ENCODE data around the gene KRT13. TPM values are rescaled to one million over a fixed set of nuclear protein-coding genes. Genes with fewer than 3 reads are reported as not detected.
A peak's percentile ranks its signal among the peaks of the same experiment; 100 is the strongest.

KRT13 gene
- total RNA-seq, 1 donor from 2014 or later, result not detected

DNA sequence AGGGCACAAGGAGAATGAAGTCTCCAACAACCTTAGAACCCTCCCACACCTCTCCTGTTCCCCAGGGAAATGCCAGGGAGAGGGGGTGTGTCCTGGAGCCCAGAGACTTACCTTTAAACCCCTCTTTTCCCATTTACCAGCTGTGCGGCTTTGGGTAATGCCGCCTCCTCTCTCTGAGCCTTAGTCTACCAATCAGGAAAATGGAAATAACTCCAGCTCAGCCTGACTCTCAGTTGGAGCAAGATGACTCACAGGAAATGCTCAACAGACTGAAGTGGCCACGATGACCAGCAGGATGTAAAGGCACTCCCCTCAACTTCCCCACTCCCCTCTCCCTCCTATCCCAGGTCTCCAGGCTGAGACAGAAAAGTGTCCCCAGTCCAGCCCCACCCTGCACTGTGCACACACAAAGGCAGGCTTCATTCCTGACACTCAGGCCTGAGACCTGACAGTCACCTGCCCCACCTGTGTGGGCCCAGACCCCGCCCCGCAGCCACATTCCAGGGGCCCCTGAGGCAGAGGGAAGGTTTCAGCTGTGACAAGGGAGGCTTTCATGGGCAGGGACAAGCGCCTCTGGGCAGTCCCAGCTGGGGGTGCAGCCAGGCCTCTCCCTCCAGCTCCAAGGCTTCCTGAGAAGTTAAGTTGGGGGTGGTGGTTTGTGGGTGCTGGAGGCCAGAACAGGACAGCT is 16.3 kb upstream of the KRT13 start:
- Histone ChIP-seq H3K9me3 (ENCODE audit: control insufficient read depth in 3 of 3, low read length in 3 of 3) (no peaks in the 10 kb centered on the region), H3K36me3 (ENCODE audit: control insufficient read depth in 3 of 3, insufficient read depth in 3 of 3, low read length in 3 of 3) (no peaks in the 10 kb centered on the region), H3K9ac (ENCODE audit: low read depth in 1 of 3, low read length in 3 of 3) (no peak overlapping the region), H3K27me3 (ENCODE audit: control insufficient read depth in 3 of 3, insufficient read depth in 3 of 3, low read length in 3 of 3) (peaks cover 12 to 45% (median 31%) of the 10 kb centered on the region in 3 donors), H3K4me1 (ENCODE audit: control insufficient read depth in 3 of 3, insufficient read depth in 3 of 3, low read length in 3 of 3) (peaks cover 0 to 4% (median 2%) of the 10 kb centered on the region in 3 donors), H3K27ac (ENCODE audit: low read depth, low read length) (no peak overlapping the region), H3K4me3 (ENCODE audit: low read length in 3 of 3) (no peak overlapping the region)

DNA sequence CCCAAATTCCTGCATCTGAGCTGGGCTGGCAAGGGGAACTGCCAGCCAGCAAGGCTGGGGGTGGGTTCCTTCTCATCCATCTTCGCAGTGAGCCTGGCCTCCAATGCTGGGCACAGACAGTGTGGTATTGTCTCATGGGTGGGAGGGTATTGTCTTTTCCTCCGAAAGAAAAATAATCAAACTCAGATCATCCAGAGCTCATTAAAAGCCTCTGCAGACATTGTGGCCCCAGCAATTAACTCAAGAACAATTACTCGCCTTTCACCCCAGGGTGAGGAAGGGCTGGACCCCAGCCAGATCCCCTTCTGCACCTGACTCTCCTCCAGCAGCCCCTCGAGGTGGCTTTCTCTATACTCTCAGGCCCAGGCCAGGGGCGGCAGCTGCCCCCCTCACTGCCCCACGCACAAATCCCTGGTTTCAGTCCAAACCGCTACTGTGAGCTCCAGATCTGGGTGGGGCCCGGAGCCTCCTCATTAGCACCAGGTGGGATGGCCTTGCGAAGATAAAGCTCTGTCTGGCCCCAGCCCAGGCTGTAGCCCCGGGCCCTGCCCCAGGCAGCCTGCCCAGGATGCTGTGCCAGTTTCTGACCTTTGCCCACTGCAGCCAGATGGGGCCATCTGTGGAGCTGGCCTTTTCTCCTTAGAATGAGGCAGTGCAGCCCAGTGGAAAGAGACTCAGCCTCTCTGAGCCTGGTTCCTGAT is 15.6 kb upstream of the KRT13 start:
- Histone ChIP-seq H3K27ac (ENCODE audit: low read depth, low read length) (no peak overlapping the region), H3K36me3 (ENCODE audit: control insufficient read depth in 3 of 3, insufficient read depth in 3 of 3, low read length in 3 of 3) (no peaks in the 10 kb centered on the region), H3K4me1 (ENCODE audit: control insufficient read depth in 3 of 3, insufficient read depth in 3 of 3, low read length in 3 of 3) (peaks cover 0 to 4% (median 2%) of the 10 kb centered on the region in 3 donors), H3K27me3 (ENCODE audit: control insufficient read depth in 3 of 3, insufficient read depth in 3 of 3, low read length in 3 of 3) (peaks cover 7 to 49% (median 36%) of the 10 kb centered on the region in 3 donors), H3K4me3 (ENCODE audit: low read length in 3 of 3) (no peak overlapping the region), H3K9ac (ENCODE audit: low read depth in 1 of 3, low read length in 3 of 3) (no peak overlapping the region), H3K9me3 (ENCODE audit: control insufficient read depth in 3 of 3, low read length in 3 of 3) (no peaks in the 10 kb centered on the region)

DNA sequence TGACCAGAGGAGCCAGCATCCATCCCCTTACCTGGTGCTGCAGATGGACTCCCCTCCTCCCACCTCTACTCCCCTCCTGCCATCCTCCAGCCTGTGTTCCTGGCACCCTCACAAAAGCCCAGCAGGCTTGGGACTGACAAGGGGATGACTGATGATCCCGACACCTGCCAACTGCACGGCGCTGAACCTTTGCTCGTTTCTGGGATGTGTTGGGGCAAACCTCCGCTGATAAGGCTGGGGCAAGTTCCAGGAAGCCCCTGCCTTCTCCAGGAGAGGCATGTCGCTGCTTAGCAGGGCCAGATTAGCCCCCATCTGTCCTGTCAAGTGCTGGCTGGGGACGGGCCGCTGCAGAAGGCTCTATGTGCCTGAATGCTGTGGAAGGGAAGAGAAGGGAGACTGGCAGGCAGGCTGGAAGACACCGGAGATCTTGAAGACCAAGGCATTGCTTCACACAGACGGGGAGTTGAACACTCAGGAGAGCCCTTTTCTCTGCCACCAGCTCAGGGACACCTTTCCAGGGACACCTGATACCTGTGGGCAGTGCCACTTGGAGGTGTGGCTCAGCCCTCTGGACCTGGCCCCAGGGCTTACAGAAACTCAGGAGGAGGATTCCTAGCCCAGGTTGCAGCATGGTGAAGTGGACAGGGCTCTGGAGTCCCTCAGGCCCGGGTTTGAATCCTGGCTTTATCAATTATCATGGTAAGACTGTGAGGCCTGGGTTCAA is 14.3 kb upstream of the KRT13 start:
- Histone ChIP-seq H3K9me3 (ENCODE audit: control insufficient read depth in 3 of 3, low read length in 3 of 3) (no peaks in the 10 kb centered on the region), H3K4me1 (ENCODE audit: control insufficient read depth in 3 of 3, insufficient read depth in 3 of 3, low read length in 3 of 3) (peaks cover 0 to 4% (median 2%) of the 10 kb centered on the region in 3 donors), H3K36me3 (ENCODE audit: control insufficient read depth in 3 of 3, insufficient read depth in 3 of 3, low read length in 3 of 3) (no peaks in the 10 kb centered on the region), H3K4me3 (ENCODE audit: low read length in 3 of 3) (no peak overlapping the region), H3K27ac (ENCODE audit: low read depth, low read length) (no peak overlapping the region), H3K27me3 (ENCODE audit: control insufficient read depth in 3 of 3, insufficient read depth in 3 of 3, low read length in 3 of 3) (peaks cover 5 to 49% (median 43%) of the 10 kb centered on the region in 3 donors), H3K9ac (ENCODE audit: low read depth in 1 of 3, low read length in 3 of 3) (peak overlapping the region in 1 of 3 donors; percentile 8)

DNA sequence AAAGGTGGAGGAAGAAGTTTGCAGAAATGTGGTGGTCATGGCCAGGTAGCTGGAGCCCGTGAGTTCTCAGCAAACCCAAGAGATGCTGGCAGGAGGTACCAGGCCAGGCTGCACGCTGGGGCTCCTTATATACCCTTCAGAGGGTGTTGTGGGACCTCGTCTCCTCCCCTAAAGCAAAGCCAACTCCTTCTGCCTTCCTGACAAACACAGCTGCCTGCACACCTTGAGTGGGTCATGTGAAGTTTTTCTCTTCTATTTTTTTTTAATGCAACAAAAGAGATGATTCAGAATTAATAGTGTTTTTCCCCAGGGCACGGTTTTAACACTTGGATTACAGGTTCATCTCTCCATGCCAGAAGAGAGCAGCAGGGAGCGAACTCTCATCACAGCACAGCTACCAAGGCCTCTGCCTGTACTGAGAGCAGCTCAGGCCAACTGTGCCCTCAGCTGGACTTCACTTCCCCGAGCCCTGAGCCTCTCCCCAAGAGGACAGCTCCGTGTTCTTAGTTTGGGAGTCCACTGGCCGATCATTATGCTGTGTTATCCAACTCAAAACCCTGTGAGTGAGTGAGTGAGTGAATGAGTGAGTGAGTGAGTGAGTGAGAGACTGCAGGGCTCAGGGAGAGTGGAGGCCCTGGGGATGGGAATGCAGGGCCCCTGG is 13.5 kb upstream of the KRT13 start, which contains the start of gene KRT15:
KRT15 (minus strand) TSS at position 102 of the 661 bp plus-strand sequence; CDS start at position 39, 63 bp downstream.
- Histone ChIP-seq H3K27me3 (ENCODE audit: control insufficient read depth in 3 of 3, insufficient read depth in 3 of 3, low read length in 3 of 3) (peaks cover 4 to 46% (median 43%) of the 10 kb centered on the region in 3 donors), H3K4me1 (ENCODE audit: control insufficient read depth in 3 of 3, insufficient read depth in 3 of 3, low read length in 3 of 3) (peaks cover 0 to 4% (median 2%) of the 10 kb centered on the region in 3 donors), H3K27ac (ENCODE audit: low read depth, low read length) (no peak within 1 kb of the TSS), H3K4me3 (ENCODE audit: low read length in 3 of 3) (no peak within 1 kb of the TSS), H3K9me3 (ENCODE audit: control insufficient read depth in 3 of 3, low read length in 3 of 3) (no peaks in the 10 kb centered on the region), H3K36me3 (ENCODE audit: control insufficient read depth in 3 of 3, insufficient read depth in 3 of 3, low read length in 3 of 3) (no peaks in the 10 kb centered on the region), H3K9ac (ENCODE audit: low read depth in 1 of 3, low read length in 3 of 3) (peak within 1 kb of the TSS in 1 of 3 donors; percentile 8)

DNA sequence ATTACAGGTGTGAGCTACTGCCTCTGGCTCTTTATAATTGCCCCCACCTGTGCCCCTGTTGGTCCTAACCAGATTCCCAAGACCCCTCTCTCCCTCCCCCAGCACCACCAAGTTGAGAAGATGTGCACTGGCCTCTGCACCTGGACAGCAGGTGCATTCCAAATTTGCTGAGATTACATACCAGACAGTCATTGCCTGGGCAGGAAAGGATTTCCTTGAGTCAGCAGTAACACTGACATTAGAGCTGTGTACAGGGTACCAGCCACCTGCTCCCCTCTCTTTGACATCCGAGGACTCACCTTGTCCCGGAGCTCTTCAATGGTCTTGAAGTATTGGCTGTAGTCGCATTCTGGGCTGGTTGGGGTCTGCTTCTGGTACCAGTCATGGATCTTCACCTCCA is 12.6 kb upstream of the KRT13 start:
- peaks cover 0 to 4% (median 2%) of the 10 kb centered on the region in 3 donors for H3K4me1 ChIP-seq (ENCODE audit: control insufficient read depth in 3 of 3, insufficient read depth in 3 of 3, low read length in 3 of 3)
- no peaks in the 10 kb centered on the region for H3K36me3 ChIP-seq (ENCODE audit: control insufficient read depth in 3 of 3, insufficient read depth in 3 of 3, low read length in 3 of 3)
- H3K9ac ChIP-seq (ENCODE audit: low read depth in 1 of 3, low read length in 3 of 3), result no peak overlapping the region
- no peak overlapping the region for H3K4me3 ChIP-seq (ENCODE audit: low read length in 3 of 3)
- H3K27me3 ChIP-seq (ENCODE audit: control insufficient read depth in 3 of 3, insufficient read depth in 3 of 3, low read length in 3 of 3), result peaks cover 4 to 42% (median 38%) of the 10 kb centered on the region in 3 donors
- no peaks in the 10 kb centered on the region for H3K9me3 ChIP-seq (ENCODE audit: control insufficient read depth in 3 of 3, low read length in 3 of 3)
- H3K27ac ChIP-seq (ENCODE audit: low read depth, low read length), result no peak overlapping the region

DNA sequence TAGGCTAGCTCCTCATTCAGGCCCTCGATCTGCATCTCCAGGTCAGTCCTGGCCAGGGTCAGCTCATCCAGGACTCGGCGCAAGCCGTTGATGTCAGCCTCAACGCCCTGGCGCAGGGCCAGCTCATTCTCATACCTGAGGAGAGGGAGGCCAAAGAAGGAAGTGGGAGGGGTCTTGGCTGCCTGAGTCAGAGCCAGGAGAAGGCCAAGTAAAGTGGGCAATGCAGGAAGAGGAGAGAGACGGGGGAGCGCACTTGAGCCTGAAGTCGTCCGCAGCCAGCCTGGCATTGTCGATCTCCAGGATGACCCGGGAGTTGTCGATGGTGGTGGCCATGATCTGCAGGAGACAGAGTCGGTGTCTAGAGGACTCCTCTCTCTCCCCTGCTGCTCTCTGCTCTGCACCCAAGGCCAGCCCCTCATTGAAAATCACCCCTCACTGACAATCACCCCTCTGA is 11.4 kb upstream of the KRT13 start:
- H3K27ac ChIP-seq (ENCODE audit: low read depth, low read length), result no peak overlapping the region
- H3K9me3 ChIP-seq (ENCODE audit: control insufficient read depth in 3 of 3, low read length in 3 of 3), result no peaks in the 10 kb centered on the region
- peaks cover 4 to 34% (median 33%) of the 10 kb centered on the region in 3 donors for H3K27me3 ChIP-seq (ENCODE audit: control insufficient read depth in 3 of 3, insufficient read depth in 3 of 3, low read length in 3 of 3)
- no peaks in the 10 kb centered on the region for H3K36me3 ChIP-seq (ENCODE audit: control insufficient read depth in 3 of 3, insufficient read depth in 3 of 3, low read length in 3 of 3)
- H3K4me1 ChIP-seq (ENCODE audit: control insufficient read depth in 3 of 3, insufficient read depth in 3 of 3, low read length in 3 of 3), result peaks cover 0 to 4% (median 2%) of the 10 kb centered on the region in 3 donors
- no peak overlapping the region for H3K9ac ChIP-seq (ENCODE audit: low read depth in 1 of 3, low read length in 3 of 3)
- no peak overlapping the region for H3K4me3 ChIP-seq (ENCODE audit: low read length in 3 of 3)

DNA sequence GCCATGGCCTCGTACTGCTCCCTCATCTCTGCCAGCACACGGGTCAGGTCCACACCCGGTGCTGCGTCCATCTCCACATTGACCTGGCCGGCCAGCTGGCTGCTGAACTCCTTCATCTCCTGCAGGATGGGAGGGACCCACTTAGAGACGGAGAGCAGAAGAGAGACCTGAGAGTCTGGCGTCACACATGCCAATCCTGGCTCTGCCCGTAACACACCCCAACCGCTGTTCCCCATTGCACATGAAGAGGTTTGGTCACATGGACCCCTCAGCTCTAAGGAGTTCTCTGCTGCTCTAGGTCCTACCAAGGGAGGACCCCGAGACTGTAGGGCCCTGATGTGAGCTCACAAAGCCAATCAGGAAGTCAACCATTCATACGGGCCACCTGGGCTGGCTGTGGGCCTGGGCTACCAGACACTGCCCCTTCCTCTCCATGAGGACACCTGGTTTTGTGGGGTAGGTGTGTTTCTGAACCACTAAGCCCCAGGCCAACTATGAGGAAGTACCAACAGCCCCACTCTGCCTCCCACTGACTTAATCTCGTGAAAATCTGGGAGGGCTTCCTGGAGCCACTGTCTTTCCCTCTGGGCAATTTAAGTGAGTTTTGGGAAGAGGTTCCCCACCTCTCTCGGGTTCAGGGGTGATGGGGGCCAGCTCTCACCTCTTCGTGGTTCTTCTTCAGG is 10.9 kb upstream of the KRT13 start:
- H3K27me3 ChIP-seq (ENCODE audit: control insufficient read depth in 3 of 3, insufficient read depth in 3 of 3, low read length in 3 of 3), result peaks cover 4 to 33% (median 29%) of the 10 kb centered on the region in 3 donors
- H3K4me3 ChIP-seq (ENCODE audit: low read length in 3 of 3), result no peak overlapping the region
- H3K9ac ChIP-seq (ENCODE audit: low read depth in 1 of 3, low read length in 3 of 3), result no peak overlapping the region
- no peaks in the 10 kb centered on the region for H3K9me3 ChIP-seq (ENCODE audit: control insufficient read depth in 3 of 3, low read length in 3 of 3)
- H3K4me1 ChIP-seq (ENCODE audit: control insufficient read depth in 3 of 3, insufficient read depth in 3 of 3, low read length in 3 of 3), result peaks cover 0 to 4% (median 2%) of the 10 kb centered on the region in 3 donors
- H3K27ac ChIP-seq (ENCODE audit: low read depth, low read length), result no peak overlapping the region
- no peaks in the 10 kb centered on the region for H3K36me3 ChIP-seq (ENCODE audit: control insufficient read depth in 3 of 3, insufficient read depth in 3 of 3, low read length in 3 of 3)

DNA sequence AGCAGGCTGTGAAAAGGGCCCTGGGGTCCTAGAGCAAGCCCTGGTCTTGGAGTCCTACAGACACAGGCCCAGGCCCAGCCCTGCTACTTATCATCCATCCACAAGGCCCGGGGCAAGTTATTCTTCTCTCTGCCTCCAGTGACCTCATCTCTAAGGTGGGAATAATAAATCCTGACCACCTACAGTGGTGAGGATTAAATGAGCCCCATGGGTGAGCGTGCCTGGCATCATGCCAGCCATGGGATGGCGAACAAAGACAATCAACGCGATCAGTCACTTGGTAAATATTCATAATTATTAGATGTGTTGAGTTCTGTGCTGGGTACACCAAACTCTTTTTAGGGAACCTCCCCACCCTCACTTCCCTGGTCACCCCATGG is 7.7 kb upstream of the KRT13 start:
- no peak overlapping the region for H3K9ac ChIP-seq (ENCODE audit: low read depth in 1 of 3, low read length in 3 of 3)
- peaks cover 2 to 19% (median 14%) of the 10 kb centered on the region in 3 donors for H3K27me3 ChIP-seq (ENCODE audit: control insufficient read depth in 3 of 3, insufficient read depth in 3 of 3, low read length in 3 of 3)
- H3K4me1 ChIP-seq (ENCODE audit: control insufficient read depth in 3 of 3, insufficient read depth in 3 of 3, low read length in 3 of 3), result no peaks in the 10 kb centered on the region
- no peaks in the 10 kb centered on the region for H3K9me3 ChIP-seq (ENCODE audit: control insufficient read depth in 3 of 3, low read length in 3 of 3)
- no peak overlapping the region for H3K27ac ChIP-seq (ENCODE audit: low read depth, low read length)
- no peak overlapping the region for H3K4me3 ChIP-seq (ENCODE audit: low read length in 3 of 3)
- H3K36me3 ChIP-seq (ENCODE audit: control insufficient read depth in 3 of 3, insufficient read depth in 3 of 3, low read length in 3 of 3), result no peaks in the 10 kb centered on the region

DNA sequence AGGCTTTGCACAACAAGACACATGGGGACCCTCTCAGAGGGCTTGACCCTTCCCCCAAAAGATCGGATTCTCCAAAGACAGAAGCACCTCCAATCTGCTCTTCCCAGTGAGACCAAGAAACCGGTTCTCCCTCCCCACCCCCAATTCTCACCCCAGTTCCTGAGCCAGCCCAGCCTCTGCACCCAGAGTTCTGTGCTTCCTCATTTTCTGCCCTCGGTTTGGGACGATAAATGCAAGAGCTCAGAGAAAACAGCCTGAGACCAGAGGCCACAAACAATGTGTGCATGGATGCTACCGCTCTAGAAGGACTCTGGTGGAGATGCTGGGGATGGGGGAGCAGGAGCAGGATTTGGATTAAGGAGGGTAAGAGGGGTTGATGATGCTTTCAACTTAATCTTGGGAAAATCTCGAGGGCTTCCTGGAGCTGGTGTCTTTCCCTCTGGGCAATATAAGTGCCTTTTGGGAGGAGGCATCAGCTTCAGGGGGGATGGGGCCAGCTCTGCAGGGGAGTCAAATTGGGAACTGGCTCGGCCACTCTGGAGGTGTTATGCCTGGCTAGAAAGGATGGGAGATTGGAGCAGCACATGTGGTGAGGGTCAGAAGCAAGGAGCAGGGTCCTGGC is 7.2 kb upstream of the KRT13 start:
- H3K9me3 ChIP-seq (ENCODE audit: control insufficient read depth in 3 of 3, low read length in 3 of 3), result no peaks in the 10 kb centered on the region
- H3K4me1 ChIP-seq (ENCODE audit: control insufficient read depth in 3 of 3, insufficient read depth in 3 of 3, low read length in 3 of 3), result no peaks in the 10 kb centered on the region
- H3K27me3 ChIP-seq (ENCODE audit: control insufficient read depth in 3 of 3, insufficient read depth in 3 of 3, low read length in 3 of 3), result peaks cover 2 to 14% (median 11%) of the 10 kb centered on the region in 3 donors
- H3K27ac ChIP-seq (ENCODE audit: low read depth, low read length), result no peak overlapping the region
- H3K9ac ChIP-seq (ENCODE audit: low read depth in 1 of 3, low read length in 3 of 3), result no peak overlapping the region
- no peak overlapping the region for H3K4me3 ChIP-seq (ENCODE audit: low read length in 3 of 3)
- H3K36me3 ChIP-seq (ENCODE audit: control insufficient read depth in 3 of 3, insufficient read depth in 3 of 3, low read length in 3 of 3), result no peaks in the 10 kb centered on the region

Data from skeletal muscle tissue (tissue), 4 donors.